Glutamatergic neuron (in vitro differentiated cells): Measurements from ENCODE around the gene LRRC10. TPM values are rescaled to one million over a fixed set of nuclear protein-coding genes. Genes with fewer than 3 reads are reported as not detected.

Experiments
- DNase-seq: peaks from one replicate; pipeline ENCODE4 v3.0.0; 2022
- H3K27ac Mint-ChIP-seq: one replicate; pipeline ENCODE4 v1.8.0; 2020; ENCODE audit warnings: mild to moderate bottlenecking, mixed read lengths, inconsistent platforms; ENCODE audit not compliant: unreplicated experiment
- H3K27me3 Mint-ChIP-seq: one replicate; pipeline ENCODE4 v1.8.0; 2020; ENCODE audit warnings: mild to moderate bottlenecking, moderate library complexity, mixed read lengths, inconsistent platforms; ENCODE audit not compliant: unreplicated experiment
- H3K36me3 Mint-ChIP-seq: one replicate; pipeline ENCODE4 v1.8.0; 2020; ENCODE audit warnings: mild to moderate bottlenecking, mixed read lengths, inconsistent platforms; ENCODE audit not compliant: unreplicated experiment
- H3K4me1 Mint-ChIP-seq: one replicate; pipeline ENCODE4 v1.8.0; 2020; ENCODE audit warnings: mild to moderate bottlenecking, low read depth, mixed read lengths, inconsistent platforms; ENCODE audit not compliant: unreplicated experiment
- H3K4me3 Mint-ChIP-seq: one replicate; pipeline ENCODE4 v1.8.0; 2020; ENCODE audit warnings: mild to moderate bottlenecking, mixed read lengths, inconsistent platforms; ENCODE audit not compliant: unreplicated experiment
- H3K9me3 Mint-ChIP-seq: one replicate; pipeline ENCODE4 v1.8.0; 2020; ENCODE audit warnings: mild to moderate bottlenecking, moderate library complexity, mixed read lengths, inconsistent platforms; ENCODE audit not compliant: unreplicated experiment
- total RNA-seq: library from RNA; stranded (reverse); fragmentation: NEBNext Ultra II Directional; extraction: Animal tissue kit (Norgen Biotek cat#: 25700); gene quantifications from one replicate; pipeline ENCODE4 v1.2.1, GENCODE V29; 2021; ENCODE audit not compliant: unreplicated experiment
- TF ChIP-seq, protein P1 (sequence below): fragments of 200-600 bp; sonication (generic); IDR thresholded peaks from one replicate; pipeline ENCODE4 v1.5.0; 2021; ENCODE audit not compliant: partially characterized antibody, unreplicated experiment

LRRC10 gene
- total RNA-seq, 1 donor from 2014 or later: not detected

- Mint-ChIP-seq H3K4me1 (peaks cover 10% of the 10 kb centered on the region), H3K36me3 (no peaks in the 10 kb centered on the region), H3K27ac (no peak overlapping the region), H3K4me3 (no peak overlapping the region), H3K9me3 (no peaks in the 10 kb centered on the region), H3K27me3 (peaks cover 3% of the 10 kb centered on the region)
- TF ChIP-seq, protein P1, sequence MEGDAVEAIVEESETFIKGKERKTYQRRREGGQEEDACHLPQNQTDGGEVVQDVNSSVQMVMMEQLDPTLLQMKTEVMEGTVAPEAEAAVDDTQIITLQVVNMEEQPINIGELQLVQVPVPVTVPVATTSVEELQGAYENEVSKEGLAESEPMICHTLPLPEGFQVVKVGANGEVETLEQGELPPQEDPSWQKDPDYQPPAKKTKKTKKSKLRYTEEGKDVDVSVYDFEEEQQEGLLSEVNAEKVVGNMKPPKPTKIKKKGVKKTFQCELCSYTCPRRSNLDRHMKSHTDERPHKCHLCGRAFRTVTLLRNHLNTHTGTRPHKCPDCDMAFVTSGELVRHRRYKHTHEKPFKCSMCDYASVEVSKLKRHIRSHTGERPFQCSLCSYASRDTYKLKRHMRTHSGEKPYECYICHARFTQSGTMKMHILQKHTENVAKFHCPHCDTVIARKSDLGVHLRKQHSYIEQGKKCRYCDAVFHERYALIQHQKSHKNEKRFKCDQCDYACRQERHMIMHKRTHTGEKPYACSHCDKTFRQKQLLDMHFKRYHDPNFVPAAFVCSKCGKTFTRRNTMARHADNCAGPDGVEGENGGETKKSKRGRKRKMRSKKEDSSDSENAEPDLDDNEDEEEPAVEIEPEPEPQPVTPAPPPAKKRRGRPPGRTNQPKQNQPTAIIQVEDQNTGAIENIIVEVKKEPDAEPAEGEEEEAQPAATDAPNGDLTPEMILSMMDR: no peak
- no peak for DNase-seq
Observed at GRCh38 chr12:69621551-69621950, 10.8 kb upstream of the LRRC10 start.

DNA sequence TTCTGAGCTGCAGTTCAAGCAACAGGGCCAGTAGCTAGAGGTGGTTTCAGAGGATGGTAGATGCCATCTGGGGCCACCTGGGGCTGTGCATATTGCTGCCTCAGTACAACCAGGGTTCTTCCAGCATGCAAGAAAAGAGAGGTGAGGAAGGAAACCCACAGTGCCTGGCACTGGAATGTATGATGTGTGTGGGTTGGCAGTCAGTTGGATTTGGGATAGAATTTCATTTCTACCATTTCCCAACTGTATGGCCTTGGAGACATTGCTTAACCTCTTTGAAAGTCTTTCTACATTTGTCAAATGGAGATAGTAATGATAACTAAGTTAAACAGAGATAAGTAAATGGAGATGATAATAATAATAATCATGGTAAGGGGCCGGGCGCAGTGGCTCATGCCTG, 10.2 kb upstream of the LRRC10 start:
- TF ChIP-seq, protein P1: no peak
- no peaks in the 10 kb centered on the region for H3K36me3 Mint-ChIP-seq
- H3K27ac Mint-ChIP-seq: no peak overlapping the region
- no peak for DNase-seq
- H3K4me1 Mint-ChIP-seq: peaks cover 17% of the 10 kb centered on the region
- H3K4me3 Mint-ChIP-seq: no peak overlapping the region
- H3K27me3 Mint-ChIP-seq: peaks cover 2% of the 10 kb centered on the region
- no peaks in the 10 kb centered on the region for H3K9me3 Mint-ChIP-seq

DNA sequence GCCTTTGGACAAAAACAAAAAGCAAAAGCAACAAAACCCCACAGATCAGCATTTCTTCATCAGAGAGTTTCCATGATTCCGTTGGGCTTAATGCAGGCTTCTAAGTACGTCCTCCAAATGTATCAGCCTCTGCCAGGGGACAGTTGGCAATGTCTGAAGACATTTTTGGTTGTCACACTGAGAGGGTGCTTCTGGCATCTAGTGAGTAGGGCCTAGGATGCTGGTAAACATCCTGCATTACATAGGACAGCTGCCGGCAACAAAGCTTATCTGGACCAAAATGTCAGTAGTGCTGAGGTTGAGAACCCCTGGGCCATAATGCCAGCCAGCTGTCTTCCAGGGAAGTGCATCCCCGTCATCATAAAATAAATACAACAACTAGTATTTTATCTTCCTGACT, 9.4 kb upstream of the LRRC10 start:
- peaks cover 2% of the 10 kb centered on the region for H3K27me3 Mint-ChIP-seq
- H3K9me3 Mint-ChIP-seq: peaks cover 5% of the 10 kb centered on the region
- no peak overlapping the region for H3K27ac Mint-ChIP-seq
- no peak for DNase-seq
- H3K4me1 Mint-ChIP-seq: peaks cover 24% of the 10 kb centered on the region
- no peaks in the 10 kb centered on the region for H3K36me3 Mint-ChIP-seq
- TF ChIP-seq, protein P1: no peak
- H3K4me3 Mint-ChIP-seq: no peak overlapping the region

DNA sequence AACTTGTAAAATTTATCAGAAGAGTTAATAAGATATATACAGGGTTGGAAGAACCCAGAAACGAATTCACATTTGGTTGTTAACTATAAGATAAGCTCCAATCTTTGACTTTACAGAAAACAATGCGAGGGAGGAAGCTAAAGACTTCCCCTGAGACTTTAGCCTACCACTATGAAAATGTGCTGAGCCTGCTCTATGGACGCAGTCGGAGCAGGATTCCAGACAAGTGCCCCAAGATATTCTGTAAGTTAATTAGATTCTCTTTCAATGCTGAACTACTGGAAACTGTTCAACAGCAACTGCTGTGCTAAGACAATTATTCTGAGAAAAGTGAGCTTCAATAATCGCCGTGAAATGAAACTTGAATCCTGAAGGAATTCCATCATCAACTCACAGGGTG, 8.3 kb upstream of the LRRC10 start:
- Mint-ChIP-seq H3K27me3 (peaks cover 2% of the 10 kb centered on the region), H3K9me3 (peaks cover 5% of the 10 kb centered on the region), H3K4me1 (peaks cover 24% of the 10 kb centered on the region), H3K27ac (no peak overlapping the region), H3K4me3 (no peak overlapping the region), H3K36me3 (no peaks in the 10 kb centered on the region)
- TF ChIP-seq, protein P1: no peak
- DNase-seq: no peak

DNA sequence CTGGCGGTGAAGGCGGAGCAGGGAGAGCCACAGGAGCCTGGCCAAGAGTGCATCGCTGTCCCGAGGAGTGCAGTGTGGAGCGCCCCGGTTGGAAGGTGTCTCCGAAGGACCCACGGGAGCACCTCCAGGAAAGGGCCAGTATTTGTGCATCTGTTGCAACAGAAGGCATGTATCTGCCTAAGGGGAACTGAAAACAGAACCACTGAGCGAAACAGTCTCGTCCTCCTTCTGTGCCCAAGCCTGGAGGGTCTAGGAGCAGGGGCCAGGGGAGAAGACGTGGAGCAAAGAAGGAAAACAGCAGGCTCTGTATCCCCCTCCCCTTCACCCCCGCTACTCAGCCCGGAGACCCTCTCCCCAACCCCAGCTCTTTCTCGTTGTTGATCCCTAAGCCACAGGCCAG, 5.3 kb upstream of the LRRC10 start:
- Mint-ChIP-seq H3K9me3 (peaks cover 5% of the 10 kb centered on the region), H3K36me3 (no peaks in the 10 kb centered on the region), H3K27me3 (peaks cover 2% of the 10 kb centered on the region), H3K27ac (peak overlapping the region; percentile 46), H3K4me1 (peaks cover 17% of the 10 kb centered on the region), H3K4me3 (peak overlapping the region; percentile 8)
- DNase-seq: peak; percentile 25
- TF ChIP-seq, protein P1: no peak
